C4-2B (cell line): ENCODE measurements around the gene PPARA.

Experiments used
- CTCF ChIP-seq: fragments of 450-650 bp; conservative IDR thresholded peaks from 2 replicates; pipeline ENCODE4 v1.5.1; 2017; ENCODE audit warnings: mild to moderate bottlenecking
- ZFX ChIP-seq: fragments of 450-650 bp; IDR thresholded peaks from 2 replicates; pipeline ENCODE4 v1.6.1; 2017

GRCh38 chr22:46237453-46238124 lies 87.3 kb downstream of the PPARA start:
- TF ChIP-seq CTCF = no peak
- no peak for TF ChIP-seq ZFX
